SK-N-MC (cell line): Measurements from ENCODE around the gene COL17A1.

Experiments used
- DNase-seq: peaks from one replicate; pipeline ENCODE4 v3.0.0-alpha.2; 2011; ENCODE audit warnings: low read depth, low spot score
- H3K27ac ChIP-seq: fragments of 200-600 bp; sonication (generic); 2 replicates; pipeline ENCODE4 v1.5.1; 2016; ENCODE audit warnings: mixed run types
- H3K36me3 ChIP-seq: fragments of 200-600 bp; sonication (generic); 2 replicates; pipeline ENCODE4 v1.6.1; 2017; ENCODE audit warnings: antibody characterized with exemption, low read length, mixed read lengths; ENCODE audit not compliant: insufficient read depth
- H3K4me3 ChIP-seq: fragments of 200-600 bp; sonication (generic); 2 replicates; pipeline ENCODE4 v1.5.1; 2016
- H3K9ac ChIP-seq: fragments of 200-600 bp; sonication (generic); 2 replicates; pipeline ENCODE4 v1.8.0; 2017; ENCODE audit warnings: mixed run types, mixed read lengths; ENCODE audit not compliant: insufficient read length
- H3K9me3 ChIP-seq: fragments of 200-600 bp; sonication (generic); 2 replicates; pipeline ENCODE4 v1.6.1; 2017; ENCODE audit warnings: low read depth, mild to moderate bottlenecking, antibody characterized with exemption, low read length, moderate library complexity, mixed read lengths
- EZH2 ChIP-seq: fragments of 200-600 bp; sonication (generic); IDR thresholded peaks from one replicate; pipeline ENCODE4 v1.6.1; 2017; ENCODE audit warnings: antibody characterized with exemption
- FOXP2 ChIP-seq: optimal IDR thresholded peaks from 2 replicates; pipeline ENCODE3; 2011; ENCODE audit warnings: mild to moderate bottlenecking, moderate library complexity; ENCODE audit not compliant: insufficient read depth; ENCODE audit errors: extremely low read length, control extremely low read depth
- POLR2AphosphoS5 ChIP-seq: IDR thresholded peaks from 2 replicates; pipeline ENCODE4 v1.6.1; 2012; ENCODE audit warnings: mild to moderate bottlenecking, low read depth, low read length, borderline replicate concordance

The COL17A1 gene

GRCh38 chr10:104103956-104104355 lies 18.3 kb upstream of the COL17A1 start:
- H3K9me3 ChIP-seq: no peaks in the 10 kb centered on the region
- H3K4me3 ChIP-seq: no peak overlapping the region
- no peaks in the 10 kb centered on the region for H3K36me3 ChIP-seq
- TF ChIP-seq POLR2AphosphoS5: no peak
- TF ChIP-seq EZH2: no peak
- TF ChIP-seq FOXP2: no peak
- H3K9ac ChIP-seq: no peak overlapping the region
- no peak for DNase-seq
- H3K27ac ChIP-seq: no peak overlapping the region

DNA sequence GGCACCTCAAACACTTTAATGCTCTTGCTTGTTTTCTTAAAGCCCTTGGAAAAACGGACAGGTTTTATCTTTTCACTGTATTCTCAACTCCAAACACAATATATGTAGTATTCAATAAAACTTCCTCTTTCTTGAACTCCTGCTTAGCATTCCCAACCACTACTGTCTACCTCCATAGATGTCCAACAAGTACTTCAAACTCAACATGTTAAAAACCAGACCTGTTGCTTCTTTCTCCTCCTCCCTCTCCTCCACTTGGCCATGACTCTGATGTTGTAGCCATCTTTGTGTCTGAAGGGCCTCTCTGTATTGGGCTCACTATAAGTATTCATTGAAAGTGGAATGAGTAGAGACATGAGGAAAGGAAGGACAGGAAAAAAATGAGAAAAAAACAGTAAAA lies 16.2 kb upstream of the COL17A1 start:
- TF ChIP-seq EZH2: no peak
- no peak for TF ChIP-seq POLR2AphosphoS5
- TF ChIP-seq FOXP2: no peak
- H3K36me3 ChIP-seq: no peaks in the 10 kb centered on the region
- H3K4me3 ChIP-seq: no peak overlapping the region
- no peaks in the 10 kb centered on the region for H3K9me3 ChIP-seq
- no peak overlapping the region for H3K27ac ChIP-seq
- no peak for DNase-seq
- no peak overlapping the region for H3K9ac ChIP-seq

- Histone ChIP-seq H3K36me3 (no peaks in the 10 kb centered on the region), H3K9ac (no peak overlapping the region), H3K9me3 (no peaks in the 10 kb centered on the region), H3K27ac (no peak overlapping the region), H3K4me3 (no peak overlapping the region)
- TF ChIP-seq POLR2AphosphoS5: no peak
- no peak for TF ChIP-seq EZH2
- no peak for TF ChIP-seq FOXP2
- no peak for DNase-seq
Measured at GRCh38 chr10:104100795-104101194, 15.1 kb upstream of the COL17A1 start.

DNA sequence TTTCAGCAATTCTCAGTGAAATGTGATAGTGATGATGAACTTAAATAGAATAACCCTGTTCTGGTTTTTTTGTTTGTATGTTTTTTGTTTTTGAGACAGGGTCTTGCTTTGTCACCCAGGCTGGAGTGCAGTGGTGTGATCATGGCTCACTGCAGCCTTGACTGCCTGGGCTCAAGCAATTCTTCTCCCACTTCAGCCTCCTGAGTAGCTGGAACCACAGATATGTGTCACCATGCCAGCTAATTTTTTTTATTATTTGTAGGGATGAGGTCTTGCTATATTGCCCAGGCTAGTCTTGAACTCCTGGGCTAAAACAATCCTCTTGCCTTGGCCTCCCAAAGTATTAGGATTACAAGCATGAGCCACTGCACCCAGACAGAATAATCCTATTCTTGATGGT lies 14.3 kb upstream of the COL17A1 start:
- H3K9me3 ChIP-seq: no peaks in the 10 kb centered on the region

GRCh38 chr10:104099269-104099668 lies 13.6 kb upstream of the COL17A1 start:
- Histone ChIP-seq H3K9ac (no peak overlapping the region), H3K9me3 (no peaks in the 10 kb centered on the region), H3K36me3 (no peaks in the 10 kb centered on the region), H3K4me3 (no peak overlapping the region), H3K27ac (no peak overlapping the region)
- no peak for DNase-seq
- no peak for TF ChIP-seq POLR2AphosphoS5
- TF ChIP-seq EZH2: no peak
- no peak for TF ChIP-seq FOXP2

More for the DNA sequence above, 14.3 kb upstream of the COL17A1 start:
- Histone ChIP-seq H3K9ac (no peak overlapping the region), H3K4me3 (no peak overlapping the region), H3K36me3 (no peaks in the 10 kb centered on the region), H3K27ac (no peak overlapping the region)
- TF ChIP-seq FOXP2 (no peak), EZH2 (no peak), POLR2AphosphoS5 (no peak)
- DNase-seq: no peak

GRCh38 chr10:104098358-104098925 lies 12.8 kb upstream of the COL17A1 start:
- H3K9ac ChIP-seq: no peak overlapping the region
- H3K36me3 ChIP-seq: no peaks in the 10 kb centered on the region
- H3K4me3 ChIP-seq: no peak overlapping the region
- H3K27ac ChIP-seq: no peak overlapping the region
- TF ChIP-seq POLR2AphosphoS5 (no peak), FOXP2 (no peak), EZH2 (no peak)
- H3K9me3 ChIP-seq: no peaks in the 10 kb centered on the region
- DNase-seq: no peak

- TF ChIP-seq POLR2AphosphoS5: no peak
- no peak for TF ChIP-seq EZH2
- TF ChIP-seq FOXP2: no peak
- no peak overlapping the region for H3K9ac ChIP-seq
- H3K36me3 ChIP-seq: no peaks in the 10 kb centered on the region
- no peak overlapping the region for H3K4me3 ChIP-seq
- no peaks in the 10 kb centered on the region for H3K9me3 ChIP-seq
- H3K27ac ChIP-seq: no peak overlapping the region
- DNase-seq: no peak
Measured at GRCh38 chr10:104096692-104097091, 11.0 kb upstream of the COL17A1 start.

DNA sequence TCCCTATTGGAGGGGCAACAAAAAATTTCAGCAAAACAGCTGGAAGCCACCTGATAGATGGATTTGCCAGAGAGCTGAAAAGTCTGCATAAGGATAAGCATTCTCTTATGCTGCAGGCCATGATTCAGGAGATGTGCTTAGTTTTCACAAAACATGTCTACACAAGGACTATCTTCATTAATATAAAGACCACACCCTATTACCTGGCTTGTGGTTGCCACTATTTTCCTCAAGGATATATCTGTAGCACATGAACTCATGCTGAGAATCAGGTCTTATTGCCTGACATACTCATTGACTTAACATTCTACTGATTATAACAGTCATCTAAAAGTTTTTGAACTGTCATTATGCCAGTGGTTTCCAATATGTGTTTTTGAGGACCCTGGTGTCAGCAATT lies 7.1 kb upstream of the COL17A1 start:
- TF ChIP-seq EZH2 (no peak), POLR2AphosphoS5 (no peak), FOXP2 (no peak)
- Histone ChIP-seq H3K9ac (no peak overlapping the region), H3K9me3 (no peaks in the 10 kb centered on the region), H3K4me3 (no peak overlapping the region), H3K36me3 (no peaks in the 10 kb centered on the region), H3K27ac (no peak overlapping the region)
- DNase-seq: no peak

DNA sequence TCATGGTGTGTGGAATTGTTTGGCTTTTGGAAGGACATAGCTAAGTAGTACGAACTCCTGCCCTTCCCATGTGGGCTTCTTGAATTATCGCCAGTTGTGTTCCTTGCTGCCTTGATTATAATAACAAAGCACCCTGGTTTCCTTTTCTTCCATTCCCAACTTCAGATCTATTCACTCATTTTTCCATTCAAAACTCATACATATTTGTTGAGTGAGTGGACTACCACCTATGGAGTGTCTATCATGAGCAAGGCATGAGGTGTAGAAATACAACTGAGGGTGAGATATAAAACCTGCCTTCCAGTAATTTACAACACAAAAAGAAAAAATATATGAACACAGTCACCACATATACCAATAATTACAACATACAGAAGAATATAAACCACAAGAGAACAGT lies 4.9 kb upstream of the COL17A1 start:
- TF ChIP-seq POLR2AphosphoS5 (no peak), FOXP2 (no peak), EZH2 (no peak)
- no peaks in the 10 kb centered on the region for H3K9me3 ChIP-seq
- no peak overlapping the region for H3K9ac ChIP-seq
- H3K36me3 ChIP-seq: no peaks in the 10 kb centered on the region
- DNase-seq: no peak
- no peak overlapping the region for H3K27ac ChIP-seq
- no peak overlapping the region for H3K4me3 ChIP-seq

DNA sequence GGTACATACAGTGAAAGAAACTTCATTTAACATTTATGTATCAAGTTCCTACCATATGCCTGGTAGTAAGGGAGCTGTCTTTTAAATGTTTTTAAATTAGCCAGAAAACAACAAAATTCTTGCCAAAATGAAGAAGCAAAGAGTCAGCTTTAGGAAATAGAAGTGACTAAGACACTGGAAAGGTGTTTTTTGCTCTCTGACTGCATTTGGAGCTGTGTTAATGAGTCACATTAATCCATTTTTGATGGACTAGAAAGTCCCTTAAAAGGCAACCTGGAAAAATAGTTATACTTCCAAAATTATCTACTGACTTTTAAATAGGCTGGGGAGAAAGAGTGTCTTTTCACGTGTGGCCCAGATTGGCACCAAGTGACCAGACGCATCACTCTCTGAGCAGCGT lies 3.9 kb upstream of the COL17A1 start:
- Histone ChIP-seq H3K9ac (no peak overlapping the region), H3K9me3 (no peaks in the 10 kb centered on the region), H3K4me3 (no peak overlapping the region), H3K27ac (no peak overlapping the region), H3K36me3 (no peaks in the 10 kb centered on the region)
- TF ChIP-seq FOXP2 (no peak), POLR2AphosphoS5 (no peak)
- no peak for DNase-seq
